ENCODE data around the gene C4orf50. TPM values are rescaled to one million over a fixed set of nuclear protein-coding genes. Genes with fewer than 3 reads are reported as not detected.

C4orf50 gene
- total and polyA plus RNA-seq, 9 donors: under 0.01 to 0.02 (median 0.01) TPM; not detected in 4

GRCh38 chr4:5988086-5988845, 30.0 kb downstream of the C4orf50 start:
- peaks cover 3% of the 10 kb centered on the region for H3K9me3 ChIP-seq (replicated peaks; ENCODE audit: control insufficient read depth, low read depth, low read length)
- 66% methylated on average over 11 of the region's 14 CpGs for WGBS (ENCODE audit: insufficient coverage)
- H3K4me1 ChIP-seq (ENCODE audit: control insufficient read depth, insufficient read depth, low read length): no peaks in the 10 kb centered on the region
- H3K27me3 ChIP-seq (ENCODE audit: control insufficient read depth, insufficient read depth, low read length): peaks cover 4% of the 10 kb centered on the region
- H3K36me3 ChIP-seq (ENCODE audit: control insufficient read depth, insufficient read depth, low read length): no peaks in the 10 kb centered on the region
- DNase-seq: no peak
- H3K27ac ChIP-seq (ENCODE audit: low read length): no peak overlapping the region
- no peak overlapping the region for H3K4me3 ChIP-seq (ENCODE audit: low read length)

GRCh38 chr4:5984843-5985242, 33.4 kb downstream of the C4orf50 start:
- H3K4me1 ChIP-seq (ENCODE audit: control insufficient read depth, insufficient read depth, low read length): no peaks in the 10 kb centered on the region

GRCh38 chr4:5982156-5982973, 35.9 kb downstream of the C4orf50 start:
- H3K9me3 ChIP-seq (replicated peaks; ENCODE audit: control insufficient read depth, low read depth, low read length): peaks cover 3% of the 10 kb centered on the region

More at GRCh38 chr4:5984843-5985242, 33.4 kb downstream of the C4orf50 start:
- no peak overlapping the region for H3K4me3 ChIP-seq (ENCODE audit: low read length)
- no peak overlapping the region for H3K27ac ChIP-seq (ENCODE audit: low read length)
- peaks cover 3% of the 10 kb centered on the region for H3K9me3 ChIP-seq (replicated peaks; ENCODE audit: control insufficient read depth, low read depth, low read length)
- no peak for DNase-seq
- peaks cover 3% of the 10 kb centered on the region for H3K27me3 ChIP-seq (ENCODE audit: control insufficient read depth, insufficient read depth, low read length)
- H3K36me3 ChIP-seq (ENCODE audit: control insufficient read depth, insufficient read depth, low read length): no peaks in the 10 kb centered on the region

GRCh38 chr4:5980436-5981155, 37.6 kb downstream of the C4orf50 start:
- WGBS (ENCODE audit: insufficient coverage): no CpG with 5 or more reads among the region's 3 CpGs
- peaks cover 3% of the 10 kb centered on the region for H3K9me3 ChIP-seq (replicated peaks; ENCODE audit: control insufficient read depth, low read depth, low read length)
- H3K36me3 ChIP-seq (ENCODE audit: control insufficient read depth, insufficient read depth, low read length): no peaks in the 10 kb centered on the region
- no peak overlapping the region for H3K4me3 ChIP-seq (ENCODE audit: low read length)
- peak; percentile 36 for DNase-seq
- H3K4me1 ChIP-seq (ENCODE audit: control insufficient read depth, insufficient read depth, low read length): no peaks in the 10 kb centered on the region
- H3K27ac ChIP-seq (ENCODE audit: low read length): no peak overlapping the region
- peaks cover 7% of the 10 kb centered on the region for H3K27me3 ChIP-seq (ENCODE audit: control insufficient read depth, insufficient read depth, low read length)

More at GRCh38 chr4:5982156-5982973, 35.9 kb downstream of the C4orf50 start:
- no peak for DNase-seq
- Histone ChIP-seq H3K27me3 (ENCODE audit: control insufficient read depth, insufficient read depth, low read length) (peaks cover 3% of the 10 kb centered on the region), H3K4me1 (ENCODE audit: control insufficient read depth, insufficient read depth, low read length) (no peaks in the 10 kb centered on the region), H3K27ac (ENCODE audit: low read length) (no peak overlapping the region), H3K36me3 (ENCODE audit: control insufficient read depth, insufficient read depth, low read length) (no peaks in the 10 kb centered on the region), H3K4me3 (ENCODE audit: low read length) (no peak overlapping the region)
- WGBS (ENCODE audit: insufficient coverage): 72% methylated on average over 6 of the region's 9 CpGs

- H3K4me1 ChIP-seq (ENCODE audit: control insufficient read depth, insufficient read depth, low read length): no peaks in the 10 kb centered on the region
- H3K27me3 ChIP-seq (ENCODE audit: control insufficient read depth, insufficient read depth, low read length): peaks cover 7% of the 10 kb centered on the region
- WGBS (ENCODE audit: insufficient coverage): 12% methylated on average over 8 of the region's 11 CpGs
- no peak for DNase-seq
- no peak overlapping the region for H3K27ac ChIP-seq (ENCODE audit: low read length)
- H3K9me3 ChIP-seq (replicated peaks; ENCODE audit: control insufficient read depth, low read depth, low read length): peaks cover 3% of the 10 kb centered on the region
- H3K4me3 ChIP-seq (ENCODE audit: low read length): no peak overlapping the region
- H3K36me3 ChIP-seq (ENCODE audit: control insufficient read depth, insufficient read depth, low read length): no peaks in the 10 kb centered on the region
These were observed 38.2 kb downstream of the C4orf50 start for GRCh38 chr4:5979981-5980380.

- no peaks in the 10 kb centered on the region for H3K4me1 ChIP-seq (ENCODE audit: control insufficient read depth, insufficient read depth, low read length)
- H3K36me3 ChIP-seq (ENCODE audit: control insufficient read depth, insufficient read depth, low read length): no peaks in the 10 kb centered on the region
- peaks cover 16% of the 10 kb centered on the region for H3K27me3 ChIP-seq (ENCODE audit: control insufficient read depth, insufficient read depth, low read length)
- no peak for DNase-seq
- no peak overlapping the region for H3K4me3 ChIP-seq (ENCODE audit: low read length)
- H3K27ac ChIP-seq (ENCODE audit: low read length): no peak overlapping the region
- H3K9me3 ChIP-seq (replicated peaks; ENCODE audit: control insufficient read depth, low read depth, low read length): no peaks in the 10 kb centered on the region
- WGBS (ENCODE audit: insufficient coverage): 77% methylated on average over 3 of the region's 9 CpGs
These were observed 41.3 kb downstream of the C4orf50 start for GRCh38 chr4:5976921-5977320.

- no peaks in the 10 kb centered on the region for H3K36me3 ChIP-seq (ENCODE audit: control insufficient read depth, insufficient read depth, low read length)
- no peak overlapping the region for H3K27ac ChIP-seq (ENCODE audit: low read length)
- H3K4me1 ChIP-seq (ENCODE audit: control insufficient read depth, insufficient read depth, low read length): no peaks in the 10 kb centered on the region
- no peaks in the 10 kb centered on the region for H3K9me3 ChIP-seq (replicated peaks; ENCODE audit: control insufficient read depth, low read depth, low read length)
- DNase-seq: no peak
- 77% methylated on average over 4 of the region's 6 CpGs for WGBS (ENCODE audit: insufficient coverage)
- peaks cover 16% of the 10 kb centered on the region for H3K27me3 ChIP-seq (ENCODE audit: control insufficient read depth, insufficient read depth, low read length)
- H3K4me3 ChIP-seq (ENCODE audit: low read length): no peak overlapping the region
These were observed 41.8 kb downstream of the C4orf50 start for GRCh38 chr4:5976431-5976830.

- no peaks in the 10 kb centered on the region for H3K9me3 ChIP-seq (replicated peaks; ENCODE audit: control insufficient read depth, low read depth, low read length)
- no peaks in the 10 kb centered on the region for H3K4me1 ChIP-seq (ENCODE audit: control insufficient read depth, insufficient read depth, low read length)
- no peak overlapping the region for H3K4me3 ChIP-seq (ENCODE audit: low read length)
- H3K27me3 ChIP-seq (ENCODE audit: control insufficient read depth, insufficient read depth, low read length): peaks cover 22% of the 10 kb centered on the region
- H3K36me3 ChIP-seq (ENCODE audit: control insufficient read depth, insufficient read depth, low read length): no peaks in the 10 kb centered on the region
- WGBS (ENCODE audit: insufficient coverage): 46% methylated on average over 14 of the region's 15 CpGs
- H3K27ac ChIP-seq (ENCODE audit: low read length): no peak overlapping the region
- peak; percentile 10 for DNase-seq
These were observed 43.9 kb downstream of the C4orf50 start for GRCh38 chr4:5974321-5974720.

- Histone ChIP-seq H3K27ac (ENCODE audit: low read length) (no peak overlapping the region), H3K4me3 (ENCODE audit: low read length) (no peak overlapping the region), H3K4me1 (ENCODE audit: control insufficient read depth, insufficient read depth, low read length) (no peaks in the 10 kb centered on the region), H3K9me3 (replicated peaks; ENCODE audit: control insufficient read depth, low read depth, low read length) (no peaks in the 10 kb centered on the region), H3K27me3 (ENCODE audit: control insufficient read depth, insufficient read depth, low read length) (peaks cover 22% of the 10 kb centered on the region), H3K36me3 (ENCODE audit: control insufficient read depth, insufficient read depth, low read length) (no peaks in the 10 kb centered on the region)
- 74% methylated on average over 19 of the region's 25 CpGs for whole genome bisulfite sequencing (ENCODE audit: insufficient coverage)
- no peak for DNase-seq
These were observed 44.6 kb downstream of the C4orf50 start for GRCh38 chr4:5973486-5974220.
